Neural progenitor cell (in vitro differentiated cells): ENCODE results near the gene SLC4A7. TPM values are rescaled to one million over a fixed set of nuclear protein-coding genes. Genes with fewer than 3 reads are reported as not detected.

Experiments used
- DNase-seq: peaks from one replicate; pipeline ENCODE4 v3.0.0-alpha.2; 2016; ENCODE audit warnings: low spot score
- H2AFZ ChIP-seq: fragments of 200-600 bp; sonication (generic); replicated peaks from 2 replicates; pipeline ENCODE4 v1.6.1; 2016; ENCODE audit warnings: antibody characterized with exemption
- H3F3A ChIP-seq: fragments of 200-600 bp; sonication (generic); 2 replicates; pipeline ENCODE4 v1.6.1; 2016; ENCODE audit warnings: antibody characterized with exemption, low read depth
- H3K27ac ChIP-seq: fragments of 200-600 bp; sonication (generic); 2 replicates; pipeline ENCODE4 v1.5.1; 2016; ENCODE audit warnings: mild to moderate bottlenecking
- H3K27me3 ChIP-seq: fragments of 200-600 bp; sonication (generic); 2 replicates; pipeline ENCODE4 v1.6.1; 2016; ENCODE audit warnings: mild to moderate bottlenecking, moderate library complexity
- H3K36me3 ChIP-seq: fragments of 200-600 bp; sonication (generic); 2 replicates; pipeline ENCODE4 v1.5.1; 2016
- H3K4me1 ChIP-seq: fragments of 200-600 bp; sonication (generic); 2 replicates; pipeline ENCODE4 v1.6.1; 2016; ENCODE audit warnings: mixed run types
- H3K4me2 ChIP-seq: fragments of 200-600 bp; sonication (generic); 2 replicates; pipeline ENCODE4 v1.6.1; 2016
- H3K4me3 ChIP-seq: fragments of 200-600 bp; sonication (generic); 2 replicates; pipeline ENCODE4 v1.5.1; 2016
- H3K79me2 ChIP-seq: fragments of 200-600 bp; sonication (generic); 2 replicates; pipeline ENCODE4 v1.6.1; 2016; ENCODE audit warnings: low read depth
- H3K9ac ChIP-seq: fragments of 200-600 bp; sonication (generic); 2 replicates; pipeline ENCODE4 v1.6.1; 2016
- H3K9me3 ChIP-seq: fragments of 200-600 bp; sonication (generic); 2 replicates; pipeline ENCODE4 v1.5.1; 2016; ENCODE audit warnings: low read depth
- H4K20me1 ChIP-seq: fragments of 200-600 bp; sonication (generic); 2 replicates; pipeline ENCODE4 v1.6.1; 2016; ENCODE audit warnings: low read depth
- H3K27ac Mint-ChIP-seq: 3 replicates; pipeline ENCODE4 v1.8.0; 2021; ENCODE audit warnings: mixed read lengths
- H3K27me3 Mint-ChIP-seq: 2 replicates; pipeline ENCODE4 v1.8.0; 2022; ENCODE audit warnings: low read depth, mild to moderate bottlenecking, inconsistent platforms, moderate library complexity, mixed read lengths; ENCODE audit not compliant: insufficient read depth
- H3K36me3 Mint-ChIP-seq: 3 replicates; pipeline ENCODE4 v1.8.0; 2021; ENCODE audit warnings: mixed read lengths
- H3K4me1 Mint-ChIP-seq: 3 replicates; pipeline ENCODE4 v1.8.0; 2021; ENCODE audit warnings: mixed read lengths
- H3K4me3 Mint-ChIP-seq: 3 replicates; pipeline ENCODE4 v1.8.0; 2021; ENCODE audit warnings: mild to moderate bottlenecking, moderate library complexity, mixed read lengths
- H3K9me3 Mint-ChIP-seq: 3 replicates; pipeline ENCODE4 v1.8.0; 2020; ENCODE audit warnings: mixed read lengths
- EZH2 ChIP-seq: fragments of 200-600 bp; sonication (generic); IDR thresholded peaks from 2 replicates; pipeline ENCODE4 v1.6.1; 2017; ENCODE audit warnings: antibody characterized with exemption, mild to moderate bottlenecking, moderate library complexity
- EZH2phosphoT487 ChIP-seq: fragments of 200-600 bp; sonication (generic); IDR thresholded peaks from 2 replicates; pipeline ENCODE4 v1.6.1; 2017; ENCODE audit warnings: antibody characterized with exemption
- total RNA-seq: library from RNA; depleted of rRNA; stranded (reverse); fragments of >200 nt; gene quantifications from 2 replicates; pipeline ENCODE4 v1.2.3, GENCODE V29; 2015; ENCODE audit warnings: low replicate concordance
- TF ChIP-seq, protein P1 (sequence below): fragments of 200-600 bp; sonication (generic); IDR thresholded peaks from 2 replicates; pipeline ENCODE4 v1.5.1; 2017; ENCODE audit warnings: antibody characterized with exemption, mild to moderate bottlenecking

The SLC4A7 gene
- total RNA-seq, 1 donor from 2014 or later = 114 TPM

DNA sequence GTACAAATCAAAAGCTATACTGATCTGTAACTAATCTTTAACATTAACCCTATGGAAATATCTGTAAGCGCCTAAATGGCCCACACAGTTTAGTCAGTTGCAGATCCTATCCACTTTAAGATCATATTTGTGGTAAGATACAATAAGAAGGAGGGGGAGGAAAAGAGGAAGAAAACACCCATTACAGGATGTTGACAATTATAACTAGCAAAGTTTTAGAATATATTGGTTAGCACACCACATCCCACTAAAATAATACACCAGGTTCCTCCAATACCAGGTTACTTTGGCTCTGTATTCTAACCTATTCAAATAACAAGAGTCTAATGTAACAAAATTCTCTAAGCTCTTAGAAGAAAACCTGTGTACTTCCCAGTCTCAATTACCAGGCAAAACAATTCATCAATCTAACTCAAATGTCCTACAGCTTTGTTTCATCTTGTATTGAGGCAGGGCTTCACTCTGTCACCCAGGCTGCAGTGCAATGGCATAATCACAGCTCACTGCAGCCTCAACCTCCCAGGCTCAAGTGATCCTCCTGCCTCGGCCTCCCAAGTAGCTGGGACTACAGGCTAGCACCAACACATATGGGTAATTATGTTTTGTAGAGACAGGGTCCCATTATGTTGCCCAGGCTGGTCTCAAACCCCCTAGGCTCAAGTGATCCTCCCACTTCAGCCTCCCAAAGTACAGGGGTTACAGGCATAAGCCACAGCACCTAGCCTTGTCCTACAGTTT is 4.2 kb downstream of the SLC4A7 start:
- Histone ChIP-seq H3K4me3 (no peak overlapping the region), H3K27me3 (no peaks in the 10 kb centered on the region), H3F3A (peaks cover 9% of the 10 kb centered on the region), H3K4me1 (no peaks in the 10 kb centered on the region), H2AFZ (no peak overlapping the region), H3K36me3 (peaks cover 5% of the 10 kb centered on the region), H3K79me2 (peaks cover 87% of the 10 kb centered on the region), H4K20me1 (peaks cover 65% of the 10 kb centered on the region), H3K4me2 (no peak overlapping the region), H3K9me3 (no peaks in the 10 kb centered on the region), H3K27ac (no peak overlapping the region), H3K9ac (no peak overlapping the region)
- Mint-ChIP-seq H3K27ac (no peak overlapping the region), H3K9me3 (peaks cover 34% of the 10 kb centered on the region), H3K36me3 (peaks cover 52% of the 10 kb centered on the region), H3K27me3 (peaks cover 5% of the 10 kb centered on the region), H3K4me1 (peaks cover 11% of the 10 kb centered on the region), H3K4me3 (no peak overlapping the region)
- no peak for DNase-seq
- no peak for TF ChIP-seq EZH2phosphoT487
- TF ChIP-seq, protein P1, sequence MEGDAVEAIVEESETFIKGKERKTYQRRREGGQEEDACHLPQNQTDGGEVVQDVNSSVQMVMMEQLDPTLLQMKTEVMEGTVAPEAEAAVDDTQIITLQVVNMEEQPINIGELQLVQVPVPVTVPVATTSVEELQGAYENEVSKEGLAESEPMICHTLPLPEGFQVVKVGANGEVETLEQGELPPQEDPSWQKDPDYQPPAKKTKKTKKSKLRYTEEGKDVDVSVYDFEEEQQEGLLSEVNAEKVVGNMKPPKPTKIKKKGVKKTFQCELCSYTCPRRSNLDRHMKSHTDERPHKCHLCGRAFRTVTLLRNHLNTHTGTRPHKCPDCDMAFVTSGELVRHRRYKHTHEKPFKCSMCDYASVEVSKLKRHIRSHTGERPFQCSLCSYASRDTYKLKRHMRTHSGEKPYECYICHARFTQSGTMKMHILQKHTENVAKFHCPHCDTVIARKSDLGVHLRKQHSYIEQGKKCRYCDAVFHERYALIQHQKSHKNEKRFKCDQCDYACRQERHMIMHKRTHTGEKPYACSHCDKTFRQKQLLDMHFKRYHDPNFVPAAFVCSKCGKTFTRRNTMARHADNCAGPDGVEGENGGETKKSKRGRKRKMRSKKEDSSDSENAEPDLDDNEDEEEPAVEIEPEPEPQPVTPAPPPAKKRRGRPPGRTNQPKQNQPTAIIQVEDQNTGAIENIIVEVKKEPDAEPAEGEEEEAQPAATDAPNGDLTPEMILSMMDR = no peak
- TF ChIP-seq EZH2 = no peak

DNA sequence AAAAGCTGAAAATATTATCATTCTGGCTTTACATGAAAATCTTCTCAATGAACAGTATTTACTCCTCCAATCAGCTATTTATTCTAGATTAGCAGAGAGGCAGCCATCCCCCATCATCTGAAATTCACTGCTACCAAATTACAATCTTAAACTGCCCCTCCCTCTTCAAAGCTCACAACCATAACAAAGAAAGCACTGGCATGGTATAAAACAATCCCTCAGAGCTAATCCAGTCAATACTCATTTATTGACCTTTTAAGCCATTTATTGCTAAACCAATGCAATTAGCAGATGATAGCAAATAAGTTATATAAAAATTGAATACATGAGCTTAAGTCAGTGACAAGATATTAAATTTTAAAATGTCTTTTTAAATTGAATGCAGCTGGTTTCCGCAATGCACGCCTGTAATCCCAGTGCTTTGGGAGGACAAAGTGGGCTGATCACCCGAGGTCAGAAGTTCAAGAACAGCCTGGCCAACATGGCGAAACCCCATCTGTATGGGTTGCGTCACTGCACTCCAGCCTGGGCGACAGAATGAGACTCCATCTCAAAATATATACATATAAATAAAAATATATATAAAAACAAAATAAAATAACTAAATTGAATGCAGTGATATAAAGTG is 12.1 kb downstream of the SLC4A7 start:
- Mint-ChIP-seq H3K9me3 (peaks cover 46% of the 10 kb centered on the region), H3K27ac (no peak overlapping the region), H3K27me3 (no peaks in the 10 kb centered on the region), H3K36me3 (peaks cover 58% of the 10 kb centered on the region), H3K4me1 (no peaks in the 10 kb centered on the region), H3K4me3 (no peak overlapping the region)
- H4K20me1 ChIP-seq = peaks cover 54% of the 10 kb centered on the region
- peaks cover 100% of the 10 kb centered on the region for H3K79me2 ChIP-seq
- H3K9me3 ChIP-seq = no peaks in the 10 kb centered on the region
- H3K4me1 ChIP-seq = no peaks in the 10 kb centered on the region
- no peaks in the 10 kb centered on the region for H3F3A ChIP-seq
- H3K27me3 ChIP-seq = no peaks in the 10 kb centered on the region
- H3K4me3 ChIP-seq = no peak overlapping the region
- no peak for DNase-seq
- no peaks in the 10 kb centered on the region for H3K36me3 ChIP-seq
- TF ChIP-seq, protein P1 = no peak
- TF ChIP-seq EZH2 (no peak), EZH2phosphoT487 (no peak)
- H3K9ac ChIP-seq = no peak overlapping the region
- no peak overlapping the region for H3K27ac ChIP-seq
- H2AFZ ChIP-seq = no peak overlapping the region
- H3K4me2 ChIP-seq = no peak overlapping the region

GRCh38 chr3:27468283-27468886 is 15.8 kb downstream of the SLC4A7 start:
- H3K4me1 Mint-ChIP-seq = no peaks in the 10 kb centered on the region
- peaks cover 39% of the 10 kb centered on the region for H3K9me3 Mint-ChIP-seq

More at GRCh38 chr3:27468283-27468886, 15.8 kb downstream of the SLC4A7 start:
- H3K27me3 ChIP-seq = no peaks in the 10 kb centered on the region
- peaks cover 42% of the 10 kb centered on the region for H3K36me3 Mint-ChIP-seq
- no peak overlapping the region for H3K4me3 Mint-ChIP-seq
- H3K4me3 ChIP-seq = no peak overlapping the region
- no peak overlapping the region for H3K9ac ChIP-seq
- no peak overlapping the region for H2AFZ ChIP-seq
- DNase-seq = no peak
- no peaks in the 10 kb centered on the region for H3K36me3 ChIP-seq
- H3K79me2 ChIP-seq = peaks cover 100% of the 10 kb centered on the region
- H3F3A ChIP-seq = no peaks in the 10 kb centered on the region
- H3K27ac Mint-ChIP-seq = no peak overlapping the region
- TF ChIP-seq EZH2phosphoT487 (no peak), EZH2 (no peak)
- TF ChIP-seq, protein P1 = no peak
- no peak overlapping the region for H3K4me2 ChIP-seq
- no peaks in the 10 kb centered on the region for H3K9me3 ChIP-seq
- H3K27me3 Mint-ChIP-seq = peaks cover 2% of the 10 kb centered on the region
- no peak overlapping the region for H3K27ac ChIP-seq
- no peaks in the 10 kb centered on the region for H3K4me1 ChIP-seq
- H4K20me1 ChIP-seq = peaks cover 37% of the 10 kb centered on the region
